BJ (cell line): ENCODE results near the gene PRKCA. TPM values are rescaled to one million over a fixed set of nuclear protein-coding genes. Genes with fewer than 3 reads are reported as not detected.

Experiments
- CTCF ChIA-PET: fragments of 350-600 bp; formaldehyde crosslinking; extraction: SDS; loops from one replicate; lab custom pipeline; 2021; ENCODE audit warnings: antibody characterized with exemption, inconsistent platforms; lab: Yijun Ruan, JAX
- POLR2A ChIA-PET: fragments of 300-600 bp; sonication (Branson Sonifier 250); formaldehyde crosslinking; extraction: SDS; loops from one replicate; lab custom pipeline; 2021; ENCODE audit warnings: antibody characterized with exemption; lab: Charles Lee
- DNase-seq: peaks from one replicate; pipeline ENCODE4 v3.0.0-alpha.2; 2011; ENCODE audit warnings: low read depth
- H3K27me3 ChIP-seq: 2 replicates; pipeline ENCODE4 v1.6.0; 2011; ENCODE audit warnings: low read length; ENCODE audit not compliant: control insufficient read depth, insufficient read depth
- H3K36me3 ChIP-seq: 2 replicates; pipeline ENCODE4 v1.5.1; 2011; ENCODE audit warnings: low read length; ENCODE audit not compliant: control insufficient read depth, insufficient read depth
- H3K4me3 ChIP-seq: 2 replicates; pipeline ENCODE4 v1.5.1; 2011; ENCODE audit warnings: low read depth, mild to moderate bottlenecking, control low read depth, low read length
- polyA plus RNA-seq: library from polyadenylated mRNA; depleted of rRNA; stranded (reverse); fragments of >200 nt; gene quantifications from 2 replicates; pipeline ENCODE4 v1.2.3, GENCODE V29; 2011
- TF ChIP-seq, protein P1 (sequence below): IDR thresholded peaks from 2 replicates; pipeline ENCODE4 v1.5.1; 2011; ENCODE audit warnings: low read depth, mild to moderate bottlenecking, control low read depth, inconsistent platforms, low read length, moderate library complexity; ENCODE audit not compliant: insufficient read depth

Gene PRKCA
- polyA plus RNA-seq, 1 experiment = 38.7 TPM

DNA sequence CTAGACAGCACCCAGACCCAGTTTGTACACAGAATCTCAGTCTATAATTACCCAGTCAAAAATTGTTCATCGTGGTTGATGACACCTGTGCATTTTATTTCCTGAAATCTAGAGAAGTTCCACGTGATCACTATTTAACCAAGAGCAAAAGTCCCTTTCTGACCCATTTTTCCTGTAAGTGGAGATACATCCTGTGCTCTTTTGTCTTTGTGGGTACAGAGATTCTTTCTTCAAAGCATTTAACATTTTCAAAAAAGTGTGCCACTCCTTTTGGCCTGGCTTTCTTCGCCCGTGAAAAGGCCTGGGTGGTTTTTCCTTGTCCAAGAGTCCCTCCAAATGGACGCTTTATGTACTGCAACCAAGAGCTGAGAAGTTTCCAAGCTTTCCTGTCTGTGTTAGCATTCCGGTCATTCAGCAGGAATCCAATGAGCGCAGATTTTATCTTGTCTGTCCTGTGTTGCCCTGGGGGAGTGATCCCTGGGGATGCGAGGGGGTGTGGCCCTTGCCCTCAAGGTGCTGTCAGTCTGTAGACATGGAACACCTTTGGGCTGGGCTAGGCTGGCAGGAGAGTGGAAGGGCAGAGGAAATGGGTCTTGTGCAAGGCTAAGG is 371.4 kb downstream of the PRKCA start:
- H3K36me3 ChIP-seq = no peaks in the 10 kb centered on the region
- POLR2A ChIA-PET = interaction anchor here (0.5 kb wide), 1 partner anchor 21 kb away, joined by 3 read pairs; no protein-coding TSS in a partner anchor
- no peaks in the 10 kb centered on the region for H3K27me3 ChIP-seq
- CTCF ChIA-PET = interaction anchor here (0.7 to 2.4 kb wide), 14 partner anchors 10 to 488 kb away, joined by 3 to 12 read pairs (median 4); no protein-coding TSS in a partner anchor
- TF ChIP-seq, protein P1, sequence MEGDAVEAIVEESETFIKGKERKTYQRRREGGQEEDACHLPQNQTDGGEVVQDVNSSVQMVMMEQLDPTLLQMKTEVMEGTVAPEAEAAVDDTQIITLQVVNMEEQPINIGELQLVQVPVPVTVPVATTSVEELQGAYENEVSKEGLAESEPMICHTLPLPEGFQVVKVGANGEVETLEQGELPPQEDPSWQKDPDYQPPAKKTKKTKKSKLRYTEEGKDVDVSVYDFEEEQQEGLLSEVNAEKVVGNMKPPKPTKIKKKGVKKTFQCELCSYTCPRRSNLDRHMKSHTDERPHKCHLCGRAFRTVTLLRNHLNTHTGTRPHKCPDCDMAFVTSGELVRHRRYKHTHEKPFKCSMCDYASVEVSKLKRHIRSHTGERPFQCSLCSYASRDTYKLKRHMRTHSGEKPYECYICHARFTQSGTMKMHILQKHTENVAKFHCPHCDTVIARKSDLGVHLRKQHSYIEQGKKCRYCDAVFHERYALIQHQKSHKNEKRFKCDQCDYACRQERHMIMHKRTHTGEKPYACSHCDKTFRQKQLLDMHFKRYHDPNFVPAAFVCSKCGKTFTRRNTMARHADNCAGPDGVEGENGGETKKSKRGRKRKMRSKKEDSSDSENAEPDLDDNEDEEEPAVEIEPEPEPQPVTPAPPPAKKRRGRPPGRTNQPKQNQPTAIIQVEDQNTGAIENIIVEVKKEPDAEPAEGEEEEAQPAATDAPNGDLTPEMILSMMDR = peak; percentile 79
- no peak overlapping the region for H3K4me3 ChIP-seq
- no peak for DNase-seq

GRCh38 chr17:66675273-66675990 is 373.0 kb downstream of the PRKCA start:
- H3K4me3 ChIP-seq = no peak overlapping the region
- TF ChIP-seq, protein P1 = no peak
- H3K36me3 ChIP-seq = no peaks in the 10 kb centered on the region
- POLR2A ChIA-PET = no interaction called here
- H3K27me3 ChIP-seq = no peaks in the 10 kb centered on the region
- no peak for DNase-seq
- CTCF ChIA-PET = interaction anchor here (1.7 to 2.4 kb wide), 3 partner anchors 13 to 475 kb away, joined by 3 to 8 read pairs (median 6); no protein-coding TSS in a partner anchor

DNA sequence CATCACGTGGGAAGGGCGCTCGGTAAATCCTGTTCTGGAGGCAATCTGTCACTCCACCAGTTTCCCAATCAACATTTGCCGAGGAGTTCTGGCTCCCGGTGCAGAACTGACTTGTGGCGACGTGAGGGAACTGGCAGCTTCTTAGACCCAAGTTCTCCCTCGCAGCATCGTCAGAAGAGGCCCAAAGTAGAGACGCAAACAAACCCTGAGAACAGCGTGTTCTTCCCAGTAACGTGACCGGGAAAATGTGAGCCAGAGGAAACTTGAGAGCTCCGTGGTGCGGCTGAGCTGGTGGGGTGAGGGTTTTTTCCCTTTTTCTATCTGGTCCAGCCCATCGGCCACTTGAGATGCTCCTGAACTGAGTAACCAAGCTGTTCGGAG is 373.6 kb downstream of the PRKCA start:
- H3K36me3 ChIP-seq = no peaks in the 10 kb centered on the region
- TF ChIP-seq, protein P1 = no peak
- POLR2A ChIA-PET = no interaction called here
- no peaks in the 10 kb centered on the region for H3K27me3 ChIP-seq
- DNase-seq = no peak
- CTCF ChIA-PET = interaction anchor here (1.7 kb wide), 1 partner anchor 102 kb away, joined by 3 read pairs; no protein-coding TSS in a partner anchor
- no peak overlapping the region for H3K4me3 ChIP-seq

GRCh38 chr17:66676421-66676820 is 374.0 kb downstream of the PRKCA start:
- H3K36me3 ChIP-seq = no peaks in the 10 kb centered on the region
- no peak for DNase-seq
- H3K27me3 ChIP-seq = no peaks in the 10 kb centered on the region
- CTCF ChIA-PET = interaction anchor here (1.7 kb wide), 1 partner anchor 103 kb away, joined by 3 read pairs; no protein-coding TSS in a partner anchor
- TF ChIP-seq, protein P1 = no peak
- POLR2A ChIA-PET = no interaction called here
- no peak overlapping the region for H3K4me3 ChIP-seq

GRCh38 chr17:66677201-66677981 is 375.0 kb downstream of the PRKCA start:
- TF ChIP-seq, protein P1 = no peak
- Histone ChIP-seq H3K4me3 (no peak overlapping the region), H3K36me3 (no peaks in the 10 kb centered on the region), H3K27me3 (no peaks in the 10 kb centered on the region)
- CTCF ChIA-PET = interaction anchor here (0.6 kb wide), 1 partner anchor 27 kb away, joined by 3 read pairs; no protein-coding TSS in a partner anchor
- DNase-seq = peak; percentile 62
- POLR2A ChIA-PET = no interaction called here
